ENCODE measurements around the gene FAM120B.
"Not testable (repeated sequence)": the region's sequence is repeated elsewhere in the genome, so short reads cannot be mapped to it uniquely, and the experiment has no call there.

FAM120B gene

GRCh38 chr6:170264644-170265043 lies 41.9 kb upstream of the FAM120B start:
- H3K4me3 ChIP-seq (ENCODE audit: low read depth in 1 of 2, low read length in 2 of 2); H3K27ac ChIP-seq (ENCODE audit: low read depth, low read length); H3K36me3 ChIP-seq (ENCODE audit: control insufficient read depth in 1 of 2, insufficient read depth in 2 of 2, low read length in 2 of 2); H3K9ac ChIP-seq (ENCODE audit: low read depth in 1 of 2, low read length in 2 of 2); H3K27me3 ChIP-seq (ENCODE audit: control insufficient read depth in 1 of 2, insufficient read depth in 2 of 2, low read length in 2 of 2); H3K9me3 ChIP-seq (ENCODE audit: control insufficient read depth in 1 of 2, low read length in 2 of 2): not testable (repeated sequence)
- peaks cover 12 to 21% of the 10 kb centered on the region in 2 donors for H3K4me1 ChIP-seq (ENCODE audit: control insufficient read depth in 1 of 2, insufficient read depth in 2 of 2, low read length in 2 of 2)

GRCh38 chr6:170265655-170266054 lies 40.9 kb upstream of the FAM120B start:
- H3K27me3 ChIP-seq (ENCODE audit: control insufficient read depth in 1 of 2, insufficient read depth in 2 of 2, low read length in 2 of 2), result peaks cover 3 to 4% of the 10 kb centered on the region in 2 donors
- no peak overlapping the region for H3K27ac ChIP-seq (ENCODE audit: low read depth, low read length)
- H3K4me3 ChIP-seq (ENCODE audit: low read depth in 1 of 2, low read length in 2 of 2), result peak overlapping the region; percentile 10 to 34
- peak overlapping the region in 1 of 2 donors; percentile 30 for H3K9ac ChIP-seq (ENCODE audit: low read depth in 1 of 2, low read length in 2 of 2)
- no peaks in the 10 kb centered on the region for H3K36me3 ChIP-seq (ENCODE audit: control insufficient read depth in 1 of 2, insufficient read depth in 2 of 2, low read length in 2 of 2)
- H3K9me3 ChIP-seq (ENCODE audit: control insufficient read depth in 1 of 2, low read length in 2 of 2), result no peaks in the 10 kb centered on the region
- peaks cover 12 to 21% of the 10 kb centered on the region in 2 donors for H3K4me1 ChIP-seq (ENCODE audit: control insufficient read depth in 1 of 2, insufficient read depth in 2 of 2, low read length in 2 of 2)

GRCh38 chr6:170266061-170266825 lies 40.3 kb upstream of the FAM120B start:
- H3K9me3 ChIP-seq (ENCODE audit: control insufficient read depth in 1 of 2, low read length in 2 of 2), result no peaks in the 10 kb centered on the region
- peaks cover 3 to 6% of the 10 kb centered on the region in 2 donors for H3K27me3 ChIP-seq (ENCODE audit: control insufficient read depth in 1 of 2, insufficient read depth in 2 of 2, low read length in 2 of 2)
- peak overlapping the region in 1 of 2 donors; percentile 30 for H3K9ac ChIP-seq (ENCODE audit: low read depth in 1 of 2, low read length in 2 of 2)
- peaks cover 12 to 21% of the 10 kb centered on the region in 2 donors for H3K4me1 ChIP-seq (ENCODE audit: control insufficient read depth in 1 of 2, insufficient read depth in 2 of 2, low read length in 2 of 2)
- no peak overlapping the region for H3K27ac ChIP-seq (ENCODE audit: low read depth, low read length)
- peak overlapping the region; percentile 10 to 34 for H3K4me3 ChIP-seq (ENCODE audit: low read depth in 1 of 2, low read length in 2 of 2)
- no peaks in the 10 kb centered on the region for H3K36me3 ChIP-seq (ENCODE audit: control insufficient read depth in 1 of 2, insufficient read depth in 2 of 2, low read length in 2 of 2)

GRCh38 chr6:170267688-170268087 lies 38.9 kb upstream of the FAM120B start:
- Histone ChIP-seq H3K27ac (ENCODE audit: low read depth, low read length) (no peak overlapping the region), H3K36me3 (ENCODE audit: control insufficient read depth in 1 of 2, insufficient read depth in 2 of 2, low read length in 2 of 2) (no peaks in the 10 kb centered on the region), H3K27me3 (ENCODE audit: control insufficient read depth in 1 of 2, insufficient read depth in 2 of 2, low read length in 2 of 2) (peaks cover 2 to 3% of the 10 kb centered on the region in 2 donors), H3K4me3 (ENCODE audit: low read depth in 1 of 2, low read length in 2 of 2) (no peak overlapping the region), H3K9me3 (ENCODE audit: control insufficient read depth in 1 of 2, low read length in 2 of 2) (no peaks in the 10 kb centered on the region), H3K9ac (ENCODE audit: low read depth in 1 of 2, low read length in 2 of 2) (no peak overlapping the region), H3K4me1 (ENCODE audit: control insufficient read depth in 1 of 2, insufficient read depth in 2 of 2, low read length in 2 of 2) (peaks cover 18 to 21% of the 10 kb centered on the region in 2 donors)

- Histone ChIP-seq H3K4me1 (ENCODE audit: control insufficient read depth in 1 of 2, insufficient read depth in 2 of 2, low read length in 2 of 2) (peaks cover 18 to 21% of the 10 kb centered on the region in 2 donors), H3K27me3 (ENCODE audit: control insufficient read depth in 1 of 2, insufficient read depth in 2 of 2, low read length in 2 of 2) (peaks cover 2 to 4% of the 10 kb centered on the region in 2 donors), H3K27ac (ENCODE audit: low read depth, low read length) (no peak overlapping the region), H3K4me3 (ENCODE audit: low read depth in 1 of 2, low read length in 2 of 2) (no peak overlapping the region), H3K9ac (ENCODE audit: low read depth in 1 of 2, low read length in 2 of 2) (no peak overlapping the region), H3K36me3 (ENCODE audit: control insufficient read depth in 1 of 2, insufficient read depth in 2 of 2, low read length in 2 of 2) (no peaks in the 10 kb centered on the region), H3K9me3 (ENCODE audit: control insufficient read depth in 1 of 2, low read length in 2 of 2) (no peaks in the 10 kb centered on the region)
Measured at GRCh38 chr6:170268216-170269129, 38.1 kb upstream of the FAM120B start.

- Histone ChIP-seq H3K9ac (ENCODE audit: low read depth in 1 of 2, low read length in 2 of 2) (peak overlapping the region in 1 of 2 donors; percentile 28), H3K4me1 (ENCODE audit: control insufficient read depth in 1 of 2, insufficient read depth in 2 of 2, low read length in 2 of 2) (peaks cover 18 to 21% of the 10 kb centered on the region in 2 donors), H3K9me3 (ENCODE audit: control insufficient read depth in 1 of 2, low read length in 2 of 2) (no peaks in the 10 kb centered on the region), H3K36me3 (ENCODE audit: control insufficient read depth in 1 of 2, insufficient read depth in 2 of 2, low read length in 2 of 2) (no peaks in the 10 kb centered on the region), H3K27me3 (ENCODE audit: control insufficient read depth in 1 of 2, insufficient read depth in 2 of 2, low read length in 2 of 2) (peaks cover 2 to 12% of the 10 kb centered on the region in 2 donors), H3K27ac (ENCODE audit: low read depth, low read length) (no peak overlapping the region), H3K4me3 (ENCODE audit: low read depth in 1 of 2, low read length in 2 of 2) (no peak overlapping the region)
Measured at GRCh38 chr6:170269151-170269845, 37.3 kb upstream of the FAM120B start.

- Histone ChIP-seq H3K9me3 (ENCODE audit: control insufficient read depth in 1 of 2, low read length in 2 of 2) (no peaks in the 10 kb centered on the region), H3K4me3 (ENCODE audit: low read depth in 1 of 2, low read length in 2 of 2) (no peak overlapping the region), H3K4me1 (ENCODE audit: control insufficient read depth in 1 of 2, insufficient read depth in 2 of 2, low read length in 2 of 2) (peaks cover 18 to 21% of the 10 kb centered on the region in 2 donors), H3K9ac (ENCODE audit: low read depth in 1 of 2, low read length in 2 of 2) (peak overlapping the region in 1 of 2 donors; percentile 28), H3K27ac (ENCODE audit: low read depth, low read length) (no peak overlapping the region), H3K27me3 (ENCODE audit: control insufficient read depth in 1 of 2, insufficient read depth in 2 of 2, low read length in 2 of 2) (peaks cover 7 to 13% of the 10 kb centered on the region in 2 donors), H3K36me3 (ENCODE audit: control insufficient read depth in 1 of 2, insufficient read depth in 2 of 2, low read length in 2 of 2) (no peaks in the 10 kb centered on the region)
Measured at GRCh38 chr6:170269846-170270541, 36.6 kb upstream of the FAM120B start.

- Histone ChIP-seq H3K27me3 (ENCODE audit: control insufficient read depth in 1 of 2, insufficient read depth in 2 of 2, low read length in 2 of 2) (peaks cover 13 to 16% of the 10 kb centered on the region in 2 donors), H3K36me3 (ENCODE audit: control insufficient read depth in 1 of 2, insufficient read depth in 2 of 2, low read length in 2 of 2) (no peaks in the 10 kb centered on the region), H3K4me1 (ENCODE audit: control insufficient read depth in 1 of 2, insufficient read depth in 2 of 2, low read length in 2 of 2) (peaks cover 8 to 12% of the 10 kb centered on the region in 2 donors), H3K9me3 (ENCODE audit: control insufficient read depth in 1 of 2, low read length in 2 of 2) (no peaks in the 10 kb centered on the region), H3K27ac (ENCODE audit: low read depth, low read length) (no peak overlapping the region), H3K4me3 (ENCODE audit: low read depth in 1 of 2, low read length in 2 of 2) (no peak overlapping the region), H3K9ac (ENCODE audit: low read depth in 1 of 2, low read length in 2 of 2) (no peak overlapping the region)
Measured at GRCh38 chr6:170270984-170271593, 35.5 kb upstream of the FAM120B start.

GRCh38 chr6:170271771-170272314 lies 34.7 kb upstream of the FAM120B start:
- Histone ChIP-seq H3K4me3 (ENCODE audit: low read depth in 1 of 2, low read length in 2 of 2) (no peak overlapping the region), H3K9ac (ENCODE audit: low read depth in 1 of 2, low read length in 2 of 2) (no peak overlapping the region), H3K9me3 (ENCODE audit: control insufficient read depth in 1 of 2, low read length in 2 of 2) (no peaks in the 10 kb centered on the region), H3K27ac (ENCODE audit: low read depth, low read length) (no peak overlapping the region), H3K4me1 (ENCODE audit: control insufficient read depth in 1 of 2, insufficient read depth in 2 of 2, low read length in 2 of 2) (peaks cover 6 to 8% of the 10 kb centered on the region in 2 donors), H3K27me3 (ENCODE audit: control insufficient read depth in 1 of 2, insufficient read depth in 2 of 2, low read length in 2 of 2) (peaks cover 16 to 17% of the 10 kb centered on the region in 2 donors), H3K36me3 (ENCODE audit: control insufficient read depth in 1 of 2, insufficient read depth in 2 of 2, low read length in 2 of 2) (no peaks in the 10 kb centered on the region)
